ENCODE results near the gene GTF2A1. TPM values are rescaled to one million over a fixed set of nuclear protein-coding genes. Genes with fewer than 3 reads are reported as not detected.

The GTF2A1 gene
- total RNA-seq, 1 donor from 2014 or later, result 36.4 TPM

GRCh38 chr14:81206115-81206514, 14.6 kb downstream of the GTF2A1 start:
- Histone ChIP-seq H3K4me2 (ENCODE audit: low read length) (no peak overlapping the region), H2AFZ (ENCODE audit: low read depth, low read length) (no peak overlapping the region), H3K79me2 (ENCODE audit: insufficient read depth, low read length) (peaks cover 70% of the 10 kb centered on the region), H3K9ac (ENCODE audit: low read length) (no peak overlapping the region), H3K4me1 (ENCODE audit: insufficient read depth, low read length) (peaks cover 3% of the 10 kb centered on the region), H3K4me3 (ENCODE audit: insufficient read depth, low read depth, low read length) (no peak overlapping the region), H3K27ac (ENCODE audit: low read depth, low read length) (no peak overlapping the region), H3K9me3 (ENCODE audit: insufficient read depth, low read depth, low read length) (no peaks in the 10 kb centered on the region), H4K20me1 (ENCODE audit: insufficient read depth, low read length) (peaks cover 30% of the 10 kb centered on the region), H3K27me3 (ENCODE audit: insufficient read depth, low read length) (no peaks in the 10 kb centered on the region), H3K36me3 (ENCODE audit: insufficient read depth, low read length) (peaks cover 16% of the 10 kb centered on the region)
- no peak for DNase-seq (ENCODE audit: low read depth)
- no peak for FAIRE-seq
- Mint-ChIP-seq H3K27me3 (ENCODE audit: low read depth, unreplicated experiment) (no peaks in the 10 kb centered on the region), H3K9me3 (ENCODE audit: unreplicated experiment) (no peaks in the 10 kb centered on the region), H3K4me3 (ENCODE audit: unreplicated experiment) (no peak overlapping the region), H3K36me3 (ENCODE audit: low read depth, unreplicated experiment) (peaks cover 11% of the 10 kb centered on the region), H3K4me1 (ENCODE audit: low read depth, unreplicated experiment) (peaks cover 4% of the 10 kb centered on the region), H3K27ac (ENCODE audit: unreplicated experiment) (no peak overlapping the region)
- TF ChIP-seq, protein P1, sequence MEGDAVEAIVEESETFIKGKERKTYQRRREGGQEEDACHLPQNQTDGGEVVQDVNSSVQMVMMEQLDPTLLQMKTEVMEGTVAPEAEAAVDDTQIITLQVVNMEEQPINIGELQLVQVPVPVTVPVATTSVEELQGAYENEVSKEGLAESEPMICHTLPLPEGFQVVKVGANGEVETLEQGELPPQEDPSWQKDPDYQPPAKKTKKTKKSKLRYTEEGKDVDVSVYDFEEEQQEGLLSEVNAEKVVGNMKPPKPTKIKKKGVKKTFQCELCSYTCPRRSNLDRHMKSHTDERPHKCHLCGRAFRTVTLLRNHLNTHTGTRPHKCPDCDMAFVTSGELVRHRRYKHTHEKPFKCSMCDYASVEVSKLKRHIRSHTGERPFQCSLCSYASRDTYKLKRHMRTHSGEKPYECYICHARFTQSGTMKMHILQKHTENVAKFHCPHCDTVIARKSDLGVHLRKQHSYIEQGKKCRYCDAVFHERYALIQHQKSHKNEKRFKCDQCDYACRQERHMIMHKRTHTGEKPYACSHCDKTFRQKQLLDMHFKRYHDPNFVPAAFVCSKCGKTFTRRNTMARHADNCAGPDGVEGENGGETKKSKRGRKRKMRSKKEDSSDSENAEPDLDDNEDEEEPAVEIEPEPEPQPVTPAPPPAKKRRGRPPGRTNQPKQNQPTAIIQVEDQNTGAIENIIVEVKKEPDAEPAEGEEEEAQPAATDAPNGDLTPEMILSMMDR (IDR thresholded peaks at IDR 0.05; ENCODE audit: insufficient read depth, low read depth, low read length), result no peak
- no peak for TF ChIP-seq EZH2 (IDR thresholded peaks at IDR 0.05; ENCODE audit: insufficient read depth, low read length)

DNA sequence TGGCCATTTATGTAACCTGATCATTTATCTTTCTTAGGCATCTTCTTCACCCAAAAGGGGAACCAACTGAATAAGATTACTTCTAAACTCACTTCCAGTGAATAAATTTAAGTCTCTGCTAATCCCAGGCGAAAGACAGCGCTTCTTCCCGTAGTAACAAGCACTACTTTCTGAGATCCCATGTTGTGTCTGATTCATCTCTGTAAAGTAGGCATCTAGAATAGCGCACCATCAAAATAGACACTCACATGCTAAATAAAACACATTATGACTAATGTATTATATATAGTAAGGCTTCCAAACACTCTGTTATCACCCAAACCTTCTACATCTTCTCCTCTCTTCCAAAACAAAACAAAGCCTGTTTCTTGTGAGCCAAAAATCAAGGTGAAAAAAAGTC, 15.1 kb downstream of the GTF2A1 start:
- H4K20me1 ChIP-seq (ENCODE audit: insufficient read depth, low read length), result peaks cover 28% of the 10 kb centered on the region
- no peaks in the 10 kb centered on the region for H3K9me3 ChIP-seq (ENCODE audit: insufficient read depth, low read depth, low read length)
- DNase-seq (ENCODE audit: low read depth) (no peak), FAIRE-seq (no peak)
- Mint-ChIP-seq H3K27ac (ENCODE audit: unreplicated experiment) (no peak overlapping the region), H3K36me3 (ENCODE audit: low read depth, unreplicated experiment) (peaks cover 11% of the 10 kb centered on the region), H3K4me3 (ENCODE audit: unreplicated experiment) (no peak overlapping the region), H3K4me1 (ENCODE audit: low read depth, unreplicated experiment) (peaks cover 4% of the 10 kb centered on the region), H3K9me3 (ENCODE audit: unreplicated experiment) (no peaks in the 10 kb centered on the region), H3K27me3 (ENCODE audit: low read depth, unreplicated experiment) (no peaks in the 10 kb centered on the region)
- no peak overlapping the region for H3K9ac ChIP-seq (ENCODE audit: low read length)
- peaks cover 65% of the 10 kb centered on the region for H3K79me2 ChIP-seq (ENCODE audit: insufficient read depth, low read length)
- no peak overlapping the region for H3K4me3 ChIP-seq (ENCODE audit: insufficient read depth, low read depth, low read length)
- no peak overlapping the region for H3K27ac ChIP-seq (ENCODE audit: low read depth, low read length)
- no peak for TF ChIP-seq EZH2 (IDR thresholded peaks at IDR 0.05; ENCODE audit: insufficient read depth, low read length)
- TF ChIP-seq, protein P1 (IDR thresholded peaks at IDR 0.05; ENCODE audit: insufficient read depth, low read depth, low read length), result no peak
- H3K36me3 ChIP-seq (ENCODE audit: insufficient read depth, low read length), result peaks cover 18% of the 10 kb centered on the region
- H3K4me1 ChIP-seq (ENCODE audit: insufficient read depth, low read length), result peaks cover 3% of the 10 kb centered on the region
- no peak overlapping the region for H3K4me2 ChIP-seq (ENCODE audit: low read length)
- H2AFZ ChIP-seq (ENCODE audit: low read depth, low read length), result no peak overlapping the region
- no peaks in the 10 kb centered on the region for H3K27me3 ChIP-seq (ENCODE audit: insufficient read depth, low read length)

DNA sequence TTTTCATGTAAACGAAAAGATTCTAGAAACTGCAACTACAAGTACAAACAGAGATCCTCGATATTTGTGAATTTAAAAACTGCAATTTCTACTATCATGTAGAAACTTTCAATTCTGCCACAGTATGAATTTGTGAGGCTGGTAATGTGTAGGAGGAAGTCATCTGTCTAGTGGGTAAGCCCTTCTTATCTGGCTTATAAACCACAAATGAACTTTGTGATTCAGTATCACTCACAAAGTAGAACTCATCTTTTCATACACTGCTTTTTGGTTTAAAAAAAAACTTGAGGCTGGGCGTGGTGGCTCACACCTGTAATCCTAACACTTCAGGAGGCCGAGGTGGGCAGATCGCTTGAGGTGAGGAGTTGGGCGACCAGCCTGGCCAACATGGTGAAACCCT, 20.7 kb downstream of the GTF2A1 start:
- peaks cover 23% of the 10 kb centered on the region for H3K79me2 ChIP-seq (ENCODE audit: insufficient read depth, low read length)
- FAIRE-seq, result no peak

More for the DNA sequence above, 20.7 kb downstream of the GTF2A1 start:
- H3K9me3 ChIP-seq (ENCODE audit: insufficient read depth, low read depth, low read length), result no peaks in the 10 kb centered on the region
- no peak overlapping the region for H3K9ac ChIP-seq (ENCODE audit: low read length)
- H3K27me3 ChIP-seq (ENCODE audit: insufficient read depth, low read length), result no peaks in the 10 kb centered on the region
- Mint-ChIP-seq H3K4me3 (ENCODE audit: unreplicated experiment) (no peak overlapping the region), H3K9me3 (ENCODE audit: unreplicated experiment) (no peaks in the 10 kb centered on the region), H3K27me3 (ENCODE audit: low read depth, unreplicated experiment) (no peaks in the 10 kb centered on the region), H3K27ac (ENCODE audit: unreplicated experiment) (no peak overlapping the region), H3K36me3 (ENCODE audit: low read depth, unreplicated experiment) (peaks cover 11% of the 10 kb centered on the region), H3K4me1 (ENCODE audit: low read depth, unreplicated experiment) (peaks cover 1% of the 10 kb centered on the region)
- H3K4me3 ChIP-seq (ENCODE audit: insufficient read depth, low read depth, low read length), result no peak overlapping the region
- no peak overlapping the region for H3K4me2 ChIP-seq (ENCODE audit: low read length)
- no peaks in the 10 kb centered on the region for H3K4me1 ChIP-seq (ENCODE audit: insufficient read depth, low read length)
- TF ChIP-seq EZH2 (IDR thresholded peaks at IDR 0.05; ENCODE audit: insufficient read depth, low read length), result no peak
- TF ChIP-seq, protein P1 (IDR thresholded peaks at IDR 0.05; ENCODE audit: insufficient read depth, low read depth, low read length), result no peak
- peaks cover 4% of the 10 kb centered on the region for H4K20me1 ChIP-seq (ENCODE audit: insufficient read depth, low read length)
- DNase-seq (ENCODE audit: low read depth), result no peak
- H2AFZ ChIP-seq (ENCODE audit: low read depth, low read length), result no peak overlapping the region
- H3K36me3 ChIP-seq (ENCODE audit: insufficient read depth, low read length), result peaks cover 17% of the 10 kb centered on the region
- no peak overlapping the region for H3K27ac ChIP-seq (ENCODE audit: low read depth, low read length)

All from astrocyte (in vitro differentiated cells and primary cell).